Omental fat pad (tissue), 4 donors: ENCODE measurements around the gene ACVRL1. TPM values are rescaled to one million over a fixed set of nuclear protein-coding genes. Genes with fewer than 3 reads are reported as not detected.

ENCODE experiments used
- ATAC-seq: fragments of 150-250 bp; one replicate; pipeline ENCODE4 v1.9.1; 2016; ENCODE audit warnings: mild to moderate bottlenecking, moderate library complexity; ENCODE audit not compliant: low FRiP score
- DNase-seq: peaks from one replicate; pipeline ENCODE4 v3.0.0-alpha.2; 2019; ENCODE audit warnings: low spot score
- total RNA-seq, 4 donors: library from RNA; depleted of rRNA; stranded (reverse); fragments of >200 nt; gene quantifications; one replicate each; pipeline ENCODE4 v1.1.0, GENCODE V29; 2016
- TF ChIP-seq, protein P1 (sequence below), 3 donors: fragments of 450-650 bp; IDR thresholded peaks; one replicate each; pipeline ENCODE4 v1.5.1; 2016 to 2017; ENCODE audit warnings: antibody characterized with exemption in 3 of 3, mild to moderate bottlenecking in 3 of 3, moderate library complexity in 2 of 3

Gene ACVRL1
- total RNA-seq, 4 donors from 2014 or later, result 69.3 to 593 (median 113) TPM

DNA sequence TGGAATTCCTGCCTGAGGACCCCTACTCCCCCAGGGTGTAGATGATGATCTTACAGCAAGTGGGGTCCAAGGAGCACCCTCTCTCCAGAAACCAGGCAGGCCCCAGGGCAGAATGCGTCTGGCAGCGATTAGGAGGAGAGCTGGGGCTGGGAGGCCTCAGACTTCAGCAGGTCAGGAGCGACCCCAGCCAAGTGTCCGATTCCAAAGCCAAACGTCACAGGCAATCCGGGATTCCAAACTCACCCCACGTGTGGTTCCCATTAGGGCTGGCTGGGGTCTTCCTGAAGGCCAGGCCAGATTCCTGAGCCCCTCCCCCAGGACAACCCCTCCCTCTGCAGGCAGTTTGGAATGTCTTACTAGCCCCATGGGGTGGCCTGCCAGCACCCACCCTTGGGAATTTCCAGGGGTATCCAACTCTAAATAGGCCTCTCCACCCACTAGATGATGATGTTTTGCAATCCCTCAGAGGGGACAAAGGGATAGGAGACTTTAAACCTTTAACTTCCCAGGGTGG, 41.5 kb upstream of the ACVRL1 start:
- DNase-seq (no peak), ATAC-seq (no peak)
- TF ChIP-seq, protein P1, sequence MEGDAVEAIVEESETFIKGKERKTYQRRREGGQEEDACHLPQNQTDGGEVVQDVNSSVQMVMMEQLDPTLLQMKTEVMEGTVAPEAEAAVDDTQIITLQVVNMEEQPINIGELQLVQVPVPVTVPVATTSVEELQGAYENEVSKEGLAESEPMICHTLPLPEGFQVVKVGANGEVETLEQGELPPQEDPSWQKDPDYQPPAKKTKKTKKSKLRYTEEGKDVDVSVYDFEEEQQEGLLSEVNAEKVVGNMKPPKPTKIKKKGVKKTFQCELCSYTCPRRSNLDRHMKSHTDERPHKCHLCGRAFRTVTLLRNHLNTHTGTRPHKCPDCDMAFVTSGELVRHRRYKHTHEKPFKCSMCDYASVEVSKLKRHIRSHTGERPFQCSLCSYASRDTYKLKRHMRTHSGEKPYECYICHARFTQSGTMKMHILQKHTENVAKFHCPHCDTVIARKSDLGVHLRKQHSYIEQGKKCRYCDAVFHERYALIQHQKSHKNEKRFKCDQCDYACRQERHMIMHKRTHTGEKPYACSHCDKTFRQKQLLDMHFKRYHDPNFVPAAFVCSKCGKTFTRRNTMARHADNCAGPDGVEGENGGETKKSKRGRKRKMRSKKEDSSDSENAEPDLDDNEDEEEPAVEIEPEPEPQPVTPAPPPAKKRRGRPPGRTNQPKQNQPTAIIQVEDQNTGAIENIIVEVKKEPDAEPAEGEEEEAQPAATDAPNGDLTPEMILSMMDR (IDR thresholded peaks at IDR 0.05), result no peak

DNA sequence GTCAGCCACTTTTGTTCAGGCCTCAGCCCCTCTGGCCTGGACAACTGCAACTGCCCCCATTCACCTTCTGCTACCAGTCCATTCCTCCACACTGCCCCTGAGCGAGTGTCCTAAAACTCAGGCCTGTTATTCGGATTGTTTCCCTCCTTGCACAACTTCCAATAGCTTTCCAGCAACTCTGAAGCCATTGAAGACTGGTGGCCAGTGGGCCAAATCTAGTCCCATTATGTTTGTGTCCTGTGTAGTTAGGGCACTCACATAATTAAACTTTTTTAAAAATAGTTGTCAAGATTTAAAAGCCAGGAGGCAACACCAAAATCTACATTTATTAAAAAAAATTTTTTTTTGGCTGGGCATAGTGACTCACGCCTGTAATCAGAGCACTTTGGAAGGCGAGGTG, 41.0 kb upstream of the ACVRL1 start:
- ATAC-seq (no peak), DNase-seq (no peak)
- TF ChIP-seq, protein P1 (IDR thresholded peaks at IDR 0.05), result no peak

DNA sequence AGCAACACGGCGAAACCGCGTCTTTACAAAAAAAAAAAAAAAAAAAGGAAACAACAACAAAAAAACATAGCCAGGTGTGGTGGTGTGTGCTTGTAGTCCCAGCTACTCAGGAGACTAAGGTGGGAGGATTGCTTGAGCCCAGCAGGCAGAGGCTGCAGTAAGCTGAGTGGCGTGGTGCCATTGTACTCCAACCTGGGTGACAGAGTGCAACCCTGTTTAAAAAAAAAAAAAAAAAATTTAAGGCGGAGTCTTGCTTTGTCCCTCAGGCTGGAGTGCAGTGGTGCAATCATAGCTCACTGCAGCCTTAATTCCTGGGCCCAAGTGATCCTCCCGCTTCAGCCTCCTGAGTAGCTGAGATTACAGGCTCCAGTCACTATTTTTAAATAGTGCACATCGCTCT, 40.5 kb upstream of the ACVRL1 start:
- no peak for DNase-seq
- no peak for ATAC-seq
- TF ChIP-seq, protein P1 (IDR thresholded peaks at IDR 0.05), result no peak

DNA sequence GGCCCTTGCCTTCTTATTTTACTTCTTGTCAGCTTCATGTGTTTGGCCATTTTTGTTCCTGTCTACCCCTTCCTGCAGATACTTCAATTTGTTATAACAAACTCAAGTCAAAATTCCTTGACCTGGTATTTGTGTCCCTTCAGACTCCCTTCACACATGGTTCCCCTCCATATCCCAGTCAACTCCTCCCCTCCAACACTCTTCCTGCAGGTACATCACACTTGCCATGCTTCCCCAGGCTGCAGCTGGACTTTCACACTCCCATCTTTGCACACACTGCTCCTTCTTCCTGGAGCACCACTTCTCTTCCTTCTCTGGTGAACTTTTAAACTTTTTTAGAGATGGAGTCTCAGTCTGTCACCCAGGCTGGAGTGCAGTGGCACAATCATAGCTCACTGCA, 39.9 kb upstream of the ACVRL1 start:
- DNase-seq (no peak), ATAC-seq (no peak)
- TF ChIP-seq, protein P1 (IDR thresholded peaks at IDR 0.05), result no peak

DNA sequence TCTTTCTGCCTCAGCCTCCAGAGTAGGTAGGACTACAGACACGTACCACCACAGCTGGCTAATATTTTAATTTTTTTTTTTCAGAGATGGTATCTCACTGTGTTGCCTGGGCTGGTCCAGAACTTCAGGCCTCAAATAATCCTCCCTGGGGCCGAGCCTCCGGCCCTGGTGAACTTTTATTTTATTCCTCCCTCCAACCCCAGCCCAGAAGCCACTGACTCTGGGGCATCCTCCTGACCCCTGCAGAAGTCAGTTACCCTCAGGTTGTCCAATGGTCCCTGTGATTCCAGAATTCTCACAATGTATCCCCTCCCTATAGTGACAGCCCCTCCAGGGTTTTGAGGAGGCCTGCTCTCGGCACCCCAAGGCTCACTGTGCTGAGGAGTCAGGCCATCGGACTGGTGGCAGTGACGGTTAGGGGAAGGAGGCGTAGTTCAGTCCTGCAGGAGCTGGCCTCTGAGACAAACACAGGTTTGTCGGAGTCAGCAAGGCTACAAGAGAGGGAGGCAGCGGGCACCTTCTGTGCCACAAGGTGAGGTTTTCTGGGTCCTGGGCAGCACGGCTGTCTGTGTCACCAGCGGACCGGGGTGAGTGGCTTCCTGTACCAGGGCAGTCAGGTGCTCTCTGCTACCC, 39.4 kb upstream of the ACVRL1 start:
- no peak for DNase-seq
- ATAC-seq, result no peak
- TF ChIP-seq, protein P1 (IDR thresholded peaks at IDR 0.05), result no peak

DNA sequence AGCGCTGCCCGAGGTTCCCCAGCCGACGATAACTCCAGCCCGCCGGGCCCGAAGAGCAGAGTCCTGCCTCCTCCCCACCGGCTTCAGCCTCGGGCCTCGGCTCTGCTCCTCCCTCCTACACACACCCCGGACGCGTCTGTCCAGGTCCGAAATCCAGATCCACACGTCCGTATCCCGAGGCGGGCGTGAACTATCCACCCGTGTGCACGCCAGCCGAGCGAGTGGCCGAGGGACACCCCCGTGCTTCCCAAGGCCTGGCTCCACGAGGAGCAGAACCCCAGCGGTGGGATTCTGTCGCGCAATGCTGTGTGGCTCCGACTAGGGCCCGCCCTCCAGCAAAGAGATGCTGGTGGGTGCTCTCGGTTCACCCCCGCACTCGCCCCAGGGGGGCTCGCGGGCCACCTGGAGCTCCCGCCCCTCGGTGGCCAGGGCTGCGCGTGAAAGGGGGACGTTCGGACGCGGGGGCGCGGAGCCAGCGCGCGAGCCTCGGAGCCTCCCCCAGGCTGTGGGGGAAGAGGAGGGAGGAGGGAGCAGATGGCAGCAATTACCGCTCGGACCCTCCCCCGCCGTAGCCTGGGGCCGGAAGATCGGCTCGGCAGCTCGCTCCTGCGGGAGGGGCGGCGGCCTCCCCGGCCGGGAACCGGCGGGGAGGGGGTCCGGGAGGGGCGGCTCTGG, 38.3 kb upstream of the ACVRL1 start:
- TF ChIP-seq, protein P1 (IDR thresholded peaks at IDR 0.05), result no peak
- ATAC-seq (peak; percentile 46), DNase-seq (no peak)

DNA sequence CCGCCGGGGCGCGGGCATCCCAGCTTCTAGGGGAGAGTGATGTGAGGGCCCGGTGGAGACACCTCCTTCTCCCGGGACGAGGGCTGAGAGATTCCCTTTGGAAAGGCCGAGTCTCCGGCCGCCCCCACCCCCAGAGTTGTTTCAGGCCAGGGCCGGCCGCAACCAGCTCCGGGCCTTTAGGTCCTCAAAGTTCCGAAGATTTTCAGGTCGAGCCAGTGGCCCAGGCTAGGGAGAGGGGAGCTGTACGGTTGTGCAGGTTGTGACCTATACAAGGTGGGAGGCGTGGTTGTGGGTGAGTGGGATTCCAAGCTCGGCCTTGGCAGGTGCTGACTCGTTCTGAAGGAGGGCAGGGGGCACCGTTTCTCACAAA, 37.8 kb upstream of the ACVRL1 start:
- peak; percentile 5 for ATAC-seq
- TF ChIP-seq, protein P1 (IDR thresholded peaks at IDR 0.05), result no peak
- no peak for DNase-seq
